HepG2 (cell line): ENCODE results near the gene ANLN. TPM values are rescaled to one million over a fixed set of nuclear protein-coding genes. Genes with fewer than 3 reads are reported as not detected.

Source experiments
- ARNT2 ChIP-seq: sonication (generic); formaldehyde crosslinking; IDR thresholded peaks from 2 replicates; pipeline ENCODE4 v1.8.0; 2022; ENCODE audit warnings: mild to moderate bottlenecking, low read depth, missing genetic modification reagents, moderate library complexity
- EZH2 ChIP-seq: conservative IDR thresholded peaks from 2 replicates; pipeline ENCODE4 v1.6.1; 2012; ENCODE audit warnings: mild to moderate bottlenecking, low read depth, low read length, moderate library complexity
- JUN ChIP-seq: sonication (generic); formaldehyde crosslinking; IDR thresholded peaks from 2 replicates; pipeline ENCODE4 v1.4.0; 2020; ENCODE audit warnings: mild to moderate bottlenecking, missing genetic modification reagents
- MAFK ChIP-seq, 2 experiments: IDR thresholded peaks in 1 of 2; conservative IDR thresholded peaks in 1 of 2; 2 replicates each; pipeline ENCODE4 v1.6.1; 2011; ENCODE audit warnings: improper control_type of control experiment in 2 of 2, low read length in 2 of 2
- NFKBIZ ChIP-seq: IDR thresholded peaks from 2 replicates; pipeline ENCODE4 v1.6.1; 2018; ENCODE audit warnings: missing genetic modification reagents, missing compliant biosample characterization
- NFRKB ChIP-seq: fragments of 450-650 bp; IDR thresholded peaks from 2 replicates; pipeline ENCODE4 v1.6.1; 2017
- SMAD3 ChIP-seq: sonication (generic); formaldehyde crosslinking; IDR thresholded peaks from 2 replicates; pipeline ENCODE4 v1.4.0; 2020; ENCODE audit warnings: missing genetic modification reagents
- SNRNP70 ChIP-seq: fragments of 200-400 bp; formaldehyde crosslinking; IDR thresholded peaks from 2 replicates; pipeline ENCODE4 v1.6.1; 2017; ENCODE audit warnings: mild to moderate bottlenecking, low read depth, low read length, moderate library complexity
- SRY ChIP-seq: sonication (generic); formaldehyde crosslinking; IDR thresholded peaks from 2 replicates; pipeline ENCODE4 v1.8.0; 2022; ENCODE audit warnings: mild to moderate bottlenecking, missing genetic modification reagents
- ZBTB33 ChIP-seq: sonication (generic); formaldehyde crosslinking; IDR thresholded peaks from 2 replicates; pipeline ENCODE4 v1.4.0; 2020; ENCODE audit warnings: missing genetic modification reagents
- ZBTB8A ChIP-seq: sonication (generic); formaldehyde crosslinking; IDR thresholded peaks from 2 replicates; pipeline ENCODE4 v1.4.0; 2020; ENCODE audit warnings: mild to moderate bottlenecking, low read depth, missing genetic modification reagents, borderline replicate concordance
- ZFP82 ChIP-seq: sonication (generic); formaldehyde crosslinking; IDR thresholded peaks from 2 replicates; pipeline ENCODE4 v1.5.1; 2020; ENCODE audit warnings: mild to moderate bottlenecking, missing genetic modification reagents, borderline replicate concordance
- ZNF629 ChIP-seq: sonication (generic); formaldehyde crosslinking; conservative IDR thresholded peaks from 2 replicates; pipeline ENCODE4 v1.5.0; 2020; ENCODE audit warnings: missing genetic modification reagents
- ZNF724P ChIP-seq: sonication (generic); formaldehyde crosslinking; IDR thresholded peaks from 2 replicates; pipeline ENCODE4 v1.8.0; 2022; ENCODE audit warnings: missing genetic modification reagents, borderline replicate concordance
- ZNF772 ChIP-seq: sonication (generic); formaldehyde crosslinking; IDR thresholded peaks from 2 replicates; pipeline ENCODE4 v1.5.0; 2020; ENCODE audit warnings: mild to moderate bottlenecking, missing genetic modification reagents
- ZNF883 ChIP-seq: sonication (generic); formaldehyde crosslinking; IDR thresholded peaks from 2 replicates; pipeline ENCODE4 v1.5.1; 2020; ENCODE audit warnings: mild to moderate bottlenecking, missing genetic modification reagents; ENCODE audit errors: not compliant biosample characterization
- polyA plus RNA-seq, 8 experiments: library from polyadenylated mRNA; depleted of rRNA in 3 of 8; stranded (reverse) in 7 of 8; unstranded in 1 of 8; fragments of >200 nt; fragmentation: Illumina TruSeq in 4 of 8; extraction: Trizol in 4 of 8; gene quantifications; 2 replicates each; pipeline versions ENCODE4 v1.2.1 to v1.2.3, GENCODE V29; 2011 to 2016; ENCODE audit warnings: low read depth in 4 of 8, missing spikeins in 1 of 8, mixed read lengths in 1 of 8; ENCODE audit not compliant: insufficient read depth in 1 of 8
- total RNA-seq, 5 experiments: library from RNA; depleted of rRNA; stranded (reverse); fragments of >200 nt; fragmentation: Illumina TruSeq; extraction: Trizol; gene quantifications; 2 replicates each; pipeline ENCODE4 v1.2.3, GENCODE V29; 2016; ENCODE audit warnings: low read depth in 1 of 5
- TF ChIP-seq, protein P1 (sequence below): sonication (generic); formaldehyde crosslinking; IDR thresholded peaks from 2 replicates; pipeline ENCODE4 v1.4.0; 2020; ENCODE audit warnings: missing genetic modification reagents
- TF ChIP-seq, protein P2 (sequence below): IDR thresholded peaks from 2 replicates; pipeline ENCODE4 v1.6.1; 2016; ENCODE audit warnings: missing biosample characterization, missing genetic modification reagents, low read depth
- TF ChIP-seq, protein P3 (sequence below): sonication (generic); formaldehyde crosslinking; IDR thresholded peaks from 2 replicates; pipeline ENCODE4 v1.8.1; 2023; ENCODE audit warnings: missing genetic modification reagents, inconsistent platforms, borderline replicate concordance
- TF ChIP-seq, protein P4 (sequence below): sonication (generic); formaldehyde crosslinking; IDR thresholded peaks from 2 replicates; pipeline ENCODE4 v1.5.0; 2020; ENCODE audit warnings: mild to moderate bottlenecking, missing genetic modification reagents
- TF ChIP-seq, protein P5 (sequence below): sonication (generic); formaldehyde crosslinking; IDR thresholded peaks from 2 replicates; pipeline ENCODE4 v1.8.0; 2022; ENCODE audit warnings: low read depth, missing genetic modification reagents

ANLN gene
- total and polyA plus RNA-seq, 2 of the 13 experiments (the other 11 are each of a cell fraction or from before 2014, with no cell fraction given): 20.0 to 72.0 TPM

DNA sequence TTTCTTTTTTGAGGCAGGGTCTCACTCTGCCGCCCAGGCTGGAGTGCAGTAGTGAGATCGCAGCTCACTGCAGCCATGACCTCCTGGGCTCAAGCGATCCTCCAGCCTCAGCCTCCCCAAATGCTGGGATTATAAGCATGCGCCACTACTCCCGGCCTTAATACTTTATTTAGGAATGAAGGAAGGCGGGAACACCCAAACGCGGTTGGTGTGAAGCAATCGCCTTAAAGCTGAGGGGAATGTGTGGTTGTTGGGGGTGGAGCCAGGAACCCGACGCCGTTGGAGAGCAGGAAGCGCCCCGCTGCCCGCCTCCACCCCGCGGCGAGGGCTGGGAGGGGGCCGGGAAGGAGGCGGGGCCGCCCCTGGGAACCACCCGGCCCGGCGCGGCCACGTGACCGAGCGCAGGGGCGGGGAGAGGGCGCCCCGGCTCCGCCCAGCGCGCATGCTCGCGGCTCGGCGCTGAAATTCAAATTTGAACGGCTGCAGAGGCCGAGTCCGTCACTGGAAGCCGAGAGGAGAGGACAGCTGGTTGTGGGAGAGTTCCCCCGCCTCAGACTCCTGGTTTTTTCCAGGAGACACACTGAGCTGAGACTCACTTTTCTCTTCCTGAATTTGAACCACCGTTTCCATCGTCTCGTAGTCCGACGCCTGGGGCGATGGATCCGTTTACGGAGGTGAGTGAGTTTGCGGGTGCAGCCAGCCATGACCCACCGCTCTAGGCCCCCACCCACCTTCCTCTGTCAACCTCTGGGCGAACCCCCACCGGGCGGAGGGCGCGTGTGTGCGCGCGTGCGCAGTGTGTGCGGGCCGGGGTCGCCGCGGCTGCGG lies at the start of gene ANLN (continued):
- TF ChIP-seq, protein P1, sequence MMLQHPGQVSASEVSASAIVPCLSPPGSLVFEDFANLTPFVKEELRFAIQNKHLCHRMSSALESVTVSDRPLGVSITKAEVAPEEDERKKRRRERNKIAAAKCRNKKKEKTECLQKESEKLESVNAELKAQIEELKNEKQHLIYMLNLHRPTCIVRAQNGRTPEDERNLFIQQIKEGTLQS: no peak
- TF ChIP-seq SNRNP70: no peak
- no peak for TF ChIP-seq SMAD3
- no peak for TF ChIP-seq ZNF772
- no peak for TF ChIP-seq EZH2
- no peak for TF ChIP-seq MAFK (conservative IDR thresholded peaks at IDR 0.05 in 1 of 2, IDR thresholded peaks at IDR 0.05 in 1 of 2; ENCODE audit: low read length in 2 of 2)
- TF ChIP-seq, protein P2, sequence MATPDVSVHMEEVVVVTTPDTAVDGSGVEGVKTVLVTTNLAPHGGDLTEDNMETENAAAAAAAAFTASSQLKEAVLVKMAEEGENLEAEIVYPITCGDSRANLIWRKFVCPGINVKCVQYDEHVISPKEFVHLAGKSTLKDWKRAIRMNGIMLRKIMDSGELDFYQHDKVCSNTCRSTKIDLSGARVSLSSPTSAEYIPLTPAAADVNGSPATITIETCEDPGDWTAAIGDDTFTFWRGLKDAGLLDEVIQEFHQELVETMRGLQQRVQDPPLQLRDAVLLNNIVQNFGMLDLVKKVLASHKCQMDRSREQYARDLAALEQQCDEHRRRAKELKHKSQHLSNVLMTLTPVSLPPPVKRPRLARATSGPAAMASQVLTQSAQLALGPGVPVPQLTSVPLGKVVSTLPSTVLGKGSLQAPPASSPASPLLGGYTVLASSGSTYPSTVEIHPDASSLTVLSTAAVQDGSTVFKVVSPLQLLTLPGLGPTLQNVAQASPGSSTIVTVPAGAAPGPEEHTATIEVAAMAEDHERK (CRISPR knock-in tag): no peak
- 0 out of 2 replicates have a peak, but pooled peaks have one; percentile 20 for TF ChIP-seq JUN
- no peak for TF ChIP-seq ZNF883
- TF ChIP-seq, protein P3, sequence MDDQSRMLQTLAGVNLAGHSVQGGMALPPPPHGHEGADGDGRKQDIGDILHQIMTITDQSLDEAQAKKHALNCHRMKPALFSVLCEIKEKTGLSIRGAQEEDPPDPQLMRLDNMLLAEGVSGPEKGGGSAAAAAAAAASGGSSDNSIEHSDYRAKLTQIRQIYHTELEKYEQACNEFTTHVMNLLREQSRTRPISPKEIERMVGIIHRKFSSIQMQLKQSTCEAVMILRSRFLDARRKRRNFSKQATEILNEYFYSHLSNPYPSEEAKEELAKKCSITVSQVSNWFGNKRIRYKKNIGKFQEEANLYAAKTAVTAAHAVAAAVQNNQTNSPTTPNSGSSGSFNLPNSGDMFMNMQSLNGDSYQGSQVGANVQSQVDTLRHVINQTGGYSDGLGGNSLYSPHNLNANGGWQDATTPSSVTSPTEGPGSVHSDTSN (CRISPR knock-in tag): 0 out of 2 replicates have a peak, but pooled peaks have one; percentile 9
- no peak for TF ChIP-seq NFRKB
- TF ChIP-seq ZBTB33 (CRISPR knock-in tag): no peak
- TF ChIP-seq ZNF629 (CRISPR knock-in tag): no peak
- no peak for TF ChIP-seq NFKBIZ (CRISPR knock-in tag)
- TF ChIP-seq ARNT2 (CRISPR knock-in tag): peak; percentile 85
- TF ChIP-seq, protein P4, sequence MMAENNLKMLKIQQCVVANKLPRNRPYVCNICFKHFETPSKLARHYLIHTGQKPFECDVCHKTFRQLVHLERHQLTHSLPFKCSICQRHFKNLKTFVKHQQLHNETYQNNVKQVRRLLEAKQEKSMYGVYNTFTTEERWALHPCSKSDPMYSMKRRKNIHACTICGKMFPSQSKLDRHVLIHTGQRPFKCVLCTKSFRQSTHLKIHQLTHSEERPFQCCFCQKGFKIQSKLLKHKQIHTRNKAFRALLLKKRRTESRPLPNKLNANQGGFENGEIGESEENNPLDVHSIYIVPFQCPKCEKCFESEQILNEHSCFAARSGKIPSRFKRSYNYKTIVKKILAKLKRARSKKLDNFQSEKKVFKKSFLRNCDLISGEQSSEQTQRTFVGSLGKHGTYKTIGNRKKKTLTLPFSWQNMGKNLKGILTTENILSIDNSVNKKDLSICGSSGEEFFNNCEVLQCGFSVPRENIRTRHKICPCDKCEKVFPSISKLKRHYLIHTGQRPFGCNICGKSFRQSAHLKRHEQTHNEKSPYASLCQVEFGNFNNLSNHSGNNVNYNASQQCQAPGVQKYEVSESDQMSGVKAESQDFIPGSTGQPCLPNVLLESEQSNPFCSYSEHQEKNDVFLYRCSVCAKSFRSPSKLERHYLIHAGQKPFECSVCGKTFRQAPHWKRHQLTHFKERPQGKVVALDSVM: peak; percentile 100
- TF ChIP-seq ZFP82 (CRISPR knock-in tag): no peak; the same call in 1 of the 2 replicates
- TF ChIP-seq SRY: no peak
- TF ChIP-seq, protein P5, sequence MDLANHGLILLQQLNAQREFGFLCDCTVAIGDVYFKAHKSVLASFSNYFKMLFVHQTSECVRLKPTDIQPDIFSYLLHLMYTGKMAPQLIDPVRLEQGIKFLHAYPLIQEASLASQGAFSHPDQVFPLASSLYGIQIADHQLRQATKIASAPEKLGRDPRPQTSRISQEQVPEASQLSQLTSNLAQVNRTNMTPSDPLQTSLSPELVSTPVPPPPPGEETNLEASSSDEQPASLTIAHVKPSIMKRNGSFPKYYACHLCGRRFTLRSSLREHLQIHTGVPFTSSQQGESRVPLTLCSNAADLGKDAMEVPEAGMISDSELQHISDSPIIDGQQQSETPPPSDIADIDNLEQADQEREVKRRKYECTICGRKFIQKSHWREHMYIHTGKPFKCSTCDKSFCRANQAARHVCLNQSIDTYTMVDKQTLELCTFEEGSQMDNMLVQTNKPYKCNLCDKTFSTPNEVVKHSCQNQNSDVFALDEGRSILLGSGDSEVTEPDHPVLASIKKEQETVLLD: no peak
- no peak for TF ChIP-seq ZBTB8A
- no peak for TF ChIP-seq ZNF724P
